ENCODE data around the gene CROCC2. TPM values are rescaled to one million over a fixed set of nuclear protein-coding genes. Genes with fewer than 3 reads are reported as not detected.

The CROCC2 gene
- total RNA-seq, 1 donor from 2014 or later = not detected

DNA sequence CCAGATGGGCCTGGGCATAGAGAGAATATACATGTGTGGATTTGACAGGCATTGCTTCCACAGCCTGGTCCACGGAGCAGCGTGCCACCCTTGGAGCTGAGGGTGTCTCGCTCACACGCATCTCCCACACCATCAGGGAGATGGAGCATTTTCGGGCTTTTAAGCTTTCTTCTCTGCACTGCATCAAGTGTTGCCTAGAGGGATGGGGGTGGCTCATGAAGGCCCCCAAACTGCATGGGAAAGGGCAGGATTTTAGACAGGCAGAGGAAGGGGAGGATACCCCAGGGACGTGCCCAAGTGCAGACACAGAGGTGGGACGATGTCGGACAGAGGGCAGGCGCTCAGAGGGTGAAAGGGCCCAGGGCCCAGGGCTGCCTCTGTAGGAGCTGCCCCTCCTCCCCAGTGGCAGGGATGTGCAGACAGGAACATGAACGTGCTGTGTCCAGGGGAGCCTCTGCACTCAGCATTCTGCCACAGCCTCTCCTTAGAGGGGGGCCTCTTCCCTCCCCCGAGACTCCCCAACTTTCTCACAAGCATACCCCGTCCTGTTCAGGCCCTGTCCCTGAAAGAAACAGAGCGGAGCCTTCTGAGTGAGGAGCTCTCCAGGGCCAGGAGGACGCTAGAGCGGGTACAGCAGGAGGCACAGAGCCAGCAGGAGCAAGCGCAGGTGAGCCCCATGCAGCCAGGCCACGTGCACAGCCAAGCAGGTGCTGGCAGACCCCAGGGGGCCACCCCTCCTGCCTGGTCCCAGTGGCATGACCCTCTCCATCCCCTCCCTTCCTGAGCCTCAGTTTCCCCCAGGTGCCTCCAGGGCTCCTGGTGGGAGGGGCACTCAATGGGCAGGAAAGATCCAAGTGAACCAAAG, 49.4 kb downstream of the CROCC2 start:
- DNase-seq (ENCODE audit: low read depth, low spot score) = no peak
- Mint-ChIP-seq H3K27ac (ENCODE audit: unreplicated experiment) (no peak overlapping the region), H3K4me1 (peaks cover 24% of the 10 kb centered on the region)

DNA sequence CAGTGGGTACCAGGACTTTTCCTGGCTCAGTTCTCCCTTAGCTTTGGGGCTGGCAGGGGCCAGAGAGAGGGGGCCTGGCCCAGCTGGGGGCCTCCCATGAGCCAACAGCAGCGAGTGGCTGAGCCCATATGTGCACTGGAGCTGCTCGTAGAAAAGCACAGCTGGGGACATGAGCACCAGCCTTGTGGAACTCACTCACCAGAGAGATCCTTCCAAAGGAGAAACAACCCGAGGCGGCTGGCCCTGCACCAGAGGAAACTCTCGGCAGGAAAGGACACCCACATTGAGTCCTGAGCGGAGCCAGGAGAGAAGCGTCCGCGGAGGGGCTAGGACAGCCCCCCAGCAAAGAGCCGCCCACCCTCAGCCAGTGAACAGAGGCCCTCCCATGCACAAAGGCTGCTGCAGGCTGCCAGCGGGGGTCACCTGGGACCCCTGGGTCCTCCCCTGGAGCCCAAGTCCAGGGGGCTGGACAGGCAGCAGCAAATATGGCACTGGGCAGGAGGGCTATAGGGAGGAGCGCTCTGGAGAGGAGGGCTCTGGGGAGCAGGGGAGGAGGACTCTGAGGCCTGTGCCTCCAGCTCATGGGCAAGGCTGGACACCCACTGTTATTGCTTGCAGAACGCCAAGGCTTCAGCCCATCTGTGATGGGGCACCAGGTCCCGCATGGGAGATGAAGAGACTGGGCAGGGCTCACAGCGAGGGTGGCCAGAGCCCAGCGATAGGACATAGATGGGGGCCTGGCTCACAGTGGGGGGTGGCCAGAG, 50.2 kb downstream of the CROCC2 start:
- no peak for DNase-seq (ENCODE audit: low read depth, low spot score)
- Mint-ChIP-seq H3K27me3 (ENCODE audit: low read depth) (peaks cover 9% of the 10 kb centered on the region), H3K27ac (ENCODE audit: unreplicated experiment) (peak overlapping the region; percentile 19), H3K4me1 (peaks cover 24% of the 10 kb centered on the region), H3K36me3 (ENCODE audit: low read depth) (no peaks in the 10 kb centered on the region), H3K9me3 (no peaks in the 10 kb centered on the region), H3K4me3 (no peak overlapping the region)
- TF ChIP-seq, protein P1, sequence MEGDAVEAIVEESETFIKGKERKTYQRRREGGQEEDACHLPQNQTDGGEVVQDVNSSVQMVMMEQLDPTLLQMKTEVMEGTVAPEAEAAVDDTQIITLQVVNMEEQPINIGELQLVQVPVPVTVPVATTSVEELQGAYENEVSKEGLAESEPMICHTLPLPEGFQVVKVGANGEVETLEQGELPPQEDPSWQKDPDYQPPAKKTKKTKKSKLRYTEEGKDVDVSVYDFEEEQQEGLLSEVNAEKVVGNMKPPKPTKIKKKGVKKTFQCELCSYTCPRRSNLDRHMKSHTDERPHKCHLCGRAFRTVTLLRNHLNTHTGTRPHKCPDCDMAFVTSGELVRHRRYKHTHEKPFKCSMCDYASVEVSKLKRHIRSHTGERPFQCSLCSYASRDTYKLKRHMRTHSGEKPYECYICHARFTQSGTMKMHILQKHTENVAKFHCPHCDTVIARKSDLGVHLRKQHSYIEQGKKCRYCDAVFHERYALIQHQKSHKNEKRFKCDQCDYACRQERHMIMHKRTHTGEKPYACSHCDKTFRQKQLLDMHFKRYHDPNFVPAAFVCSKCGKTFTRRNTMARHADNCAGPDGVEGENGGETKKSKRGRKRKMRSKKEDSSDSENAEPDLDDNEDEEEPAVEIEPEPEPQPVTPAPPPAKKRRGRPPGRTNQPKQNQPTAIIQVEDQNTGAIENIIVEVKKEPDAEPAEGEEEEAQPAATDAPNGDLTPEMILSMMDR (conservative IDR thresholded peaks at IDR 0.05) = no peak

More for the DNA sequence above, 49.4 kb downstream of the CROCC2 start:
- TF ChIP-seq, protein P1 (conservative IDR thresholded peaks at IDR 0.05) = no peak
- Mint-ChIP-seq H3K4me3 (peak overlapping the region; percentile 38), H3K27me3 (ENCODE audit: low read depth) (peaks cover 9% of the 10 kb centered on the region), H3K36me3 (ENCODE audit: low read depth) (no peaks in the 10 kb centered on the region), H3K9me3 (no peaks in the 10 kb centered on the region)

DNA sequence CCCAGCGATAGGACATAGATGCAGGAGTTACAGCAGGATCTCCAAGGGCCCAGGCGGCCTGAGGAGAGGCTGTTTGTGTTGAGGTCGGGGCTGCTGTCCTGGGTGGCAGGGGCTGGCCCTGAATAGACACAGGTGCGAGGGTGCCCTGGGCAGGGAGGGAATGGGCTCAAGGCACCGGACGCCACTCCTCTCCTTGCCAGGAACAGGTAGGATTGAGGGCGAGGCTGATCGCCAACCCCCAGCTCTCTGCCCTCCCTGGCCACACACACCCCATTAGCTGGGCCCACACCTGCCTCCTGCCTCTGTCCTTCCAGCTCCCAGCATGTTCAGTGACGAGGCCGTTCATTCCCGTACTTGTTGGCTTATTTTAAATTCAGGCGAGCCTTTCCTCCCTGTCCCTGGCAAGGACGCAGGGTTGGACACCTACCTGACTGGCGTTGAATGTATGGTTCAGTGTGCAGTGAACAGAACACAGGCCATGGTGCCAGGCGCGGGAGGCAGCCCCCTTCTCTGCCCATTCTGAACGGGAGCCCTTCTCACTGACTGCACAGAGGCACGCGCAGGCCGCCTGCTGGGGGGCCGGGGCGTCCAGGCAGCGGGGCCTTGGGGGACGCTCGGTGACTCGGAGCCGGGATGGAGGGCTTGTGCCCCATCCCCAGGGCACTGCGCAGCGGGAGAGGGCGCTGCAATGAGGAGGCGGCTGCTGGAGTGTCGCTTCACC, 51.0 kb downstream of the CROCC2 start:
- peaks cover 9% of the 10 kb centered on the region for H3K27me3 Mint-ChIP-seq (ENCODE audit: low read depth)
- peak overlapping the region; percentile 19 for H3K27ac Mint-ChIP-seq (ENCODE audit: unreplicated experiment)
- H3K36me3 Mint-ChIP-seq (ENCODE audit: low read depth) = no peaks in the 10 kb centered on the region
- H3K4me1 Mint-ChIP-seq = peaks cover 24% of the 10 kb centered on the region
- no peak for DNase-seq (ENCODE audit: low read depth, low spot score)
- H3K9me3 Mint-ChIP-seq = no peaks in the 10 kb centered on the region
- no peak overlapping the region for H3K4me3 Mint-ChIP-seq
- TF ChIP-seq, protein P1 (conservative IDR thresholded peaks at IDR 0.05) = no peak

DNA sequence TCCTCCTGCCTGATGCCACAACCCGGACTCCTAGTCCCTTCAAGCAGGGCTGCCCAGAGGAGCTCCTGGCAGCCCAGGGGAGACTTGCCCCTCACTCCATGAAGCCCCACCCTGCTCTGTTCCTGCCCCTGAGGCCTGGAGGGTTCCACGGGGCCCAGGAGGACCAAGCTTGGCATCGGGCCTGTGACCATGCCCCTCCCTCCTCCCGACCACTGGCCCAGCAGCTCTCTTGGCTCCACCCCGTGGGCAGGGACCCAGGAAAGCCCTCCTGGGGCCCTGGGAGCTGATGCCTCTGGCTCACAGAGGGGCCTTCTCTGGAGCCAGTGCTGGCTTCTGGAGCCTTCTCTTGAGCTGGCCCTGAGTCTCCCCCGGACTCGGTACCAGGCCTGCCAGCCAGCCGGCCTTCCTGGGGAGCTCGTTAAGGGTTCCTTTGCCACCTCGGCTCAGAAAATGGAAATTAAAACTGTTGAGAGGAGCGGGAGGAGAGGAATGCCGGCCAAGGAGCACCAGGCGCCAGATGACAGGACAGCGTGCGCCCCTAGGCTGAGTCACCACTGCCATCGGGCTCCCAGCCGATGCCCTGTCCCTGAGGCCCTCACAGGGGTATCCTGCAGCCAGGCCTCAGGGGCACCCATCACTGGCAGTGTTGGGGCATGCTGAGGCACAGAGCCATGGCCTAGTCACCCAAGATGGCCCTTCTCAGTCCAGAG, 51.7 kb downstream of the CROCC2 start:
- Mint-ChIP-seq H3K27ac (ENCODE audit: unreplicated experiment) (no peak overlapping the region), H3K36me3 (ENCODE audit: low read depth) (no peaks in the 10 kb centered on the region), H3K4me1 (peaks cover 24% of the 10 kb centered on the region), H3K9me3 (no peaks in the 10 kb centered on the region), H3K27me3 (ENCODE audit: low read depth) (peaks cover 9% of the 10 kb centered on the region), H3K4me3 (no peak overlapping the region)
- DNase-seq (ENCODE audit: low read depth, low spot score) = no peak
- TF ChIP-seq, protein P1 (conservative IDR thresholded peaks at IDR 0.05) = no peak

All from neural crest cell (in vitro differentiated cells).